Peyer's patch (tissue), 4 donors: ENCODE data around the gene BRD3. TPM values are rescaled to one million over a fixed set of nuclear protein-coding genes. Genes with fewer than 3 reads are reported as not detected.

Experiments used
- DNase-seq, 3 donors: peaks; one replicate each; pipeline ENCODE4 v3.0.0-alpha.2; 2017 to 2019
- H3K27ac ChIP-seq, 4 donors: fragments of 200-600 bp; sonication (generic); one replicate each; pipeline ENCODE4 v1.5.1; 2016 to 2019
- H3K27me3 ChIP-seq, 2 donors: fragments of 200-600 bp; sonication (generic); one replicate each; pipeline ENCODE4 v1.5.1; 2019
- H3K36me3 ChIP-seq, 3 donors: fragments of 200-600 bp; sonication (generic); one replicate each; pipeline ENCODE4 v1.5.1; 2016 to 2019
- H3K4me1 ChIP-seq, 4 donors: fragments of 200-600 bp; sonication (generic); one replicate each; pipeline ENCODE4 v1.5.1; 2016 to 2019
- H3K4me3 ChIP-seq, 4 donors: fragments of 200-600 bp; sonication (generic); 1 replicate in 3 of 4; 2 replicates in 1 of 4; pipeline ENCODE4 v1.5.1; 2016 to 2019; ENCODE audit warnings: mild to moderate bottlenecking in 1 of 4
- H3K9me3 ChIP-seq, 4 donors: fragments of 200-600 bp; sonication (generic); one replicate each; pipeline ENCODE4 v1.5.1; 2016 to 2019; ENCODE audit warnings: mild to moderate bottlenecking in 1 of 4
- POLR2A ChIP-seq, 2 donors: fragments of 450-650 bp; IDR thresholded peaks; one replicate each; pipeline ENCODE4 v1.5.1; 2017; ENCODE audit warnings: antibody characterized with exemption in 2 of 2, mild to moderate bottlenecking in 2 of 2, moderate library complexity in 2 of 2
- total RNA-seq, 4 donors: library from RNA; depleted of rRNA; stranded (reverse); fragments of >200 nt; gene quantifications; one replicate each; pipeline ENCODE4 v1.1.0, GENCODE V29; 2016
- TF ChIP-seq, protein P1 (sequence below), 6 experiments: fragments of 450-650 bp in 4 of 6; fragments of 200-600 bp in 2 of 6; sonication (generic) in 1 of 6; IDR thresholded peaks; one replicate each; pipeline ENCODE4 v1.5.1; 2017 to 2019; ENCODE audit warnings: antibody characterized with exemption in 6 of 6, mild to moderate bottlenecking in 3 of 6, moderate library complexity in 1 of 6

BRD3 gene
- total RNA-seq, 4 donors from 2014 or later = 16.3 to 57.8 (median 35.0) TPM

DNA sequence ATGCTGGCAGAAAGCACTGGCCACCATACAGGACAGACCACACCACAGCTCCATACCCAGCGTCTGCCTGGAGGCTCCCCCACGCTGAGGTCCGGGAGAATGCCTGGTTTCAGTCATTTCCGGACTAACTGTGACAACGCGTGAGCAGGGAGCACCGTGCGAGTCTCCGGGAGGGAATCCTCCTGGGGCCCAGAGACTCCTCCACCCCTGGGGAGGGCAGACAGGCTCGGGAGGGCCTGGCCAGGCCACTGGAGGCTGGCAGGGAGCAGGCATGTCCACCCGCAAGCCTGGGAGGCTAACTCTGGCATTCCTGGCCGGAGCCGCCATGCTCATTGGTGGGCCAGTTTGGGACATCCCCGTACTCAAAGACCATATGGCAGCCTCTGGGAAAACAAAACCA is 36.0 kb downstream of the BRD3 start:
- no peak overlapping the region for H3K4me3 ChIP-seq
- no peak overlapping the region for H3K27ac ChIP-seq
- TF ChIP-seq POLR2A (IDR thresholded peaks at IDR 0.05) = no peak
- TF ChIP-seq, protein P1, sequence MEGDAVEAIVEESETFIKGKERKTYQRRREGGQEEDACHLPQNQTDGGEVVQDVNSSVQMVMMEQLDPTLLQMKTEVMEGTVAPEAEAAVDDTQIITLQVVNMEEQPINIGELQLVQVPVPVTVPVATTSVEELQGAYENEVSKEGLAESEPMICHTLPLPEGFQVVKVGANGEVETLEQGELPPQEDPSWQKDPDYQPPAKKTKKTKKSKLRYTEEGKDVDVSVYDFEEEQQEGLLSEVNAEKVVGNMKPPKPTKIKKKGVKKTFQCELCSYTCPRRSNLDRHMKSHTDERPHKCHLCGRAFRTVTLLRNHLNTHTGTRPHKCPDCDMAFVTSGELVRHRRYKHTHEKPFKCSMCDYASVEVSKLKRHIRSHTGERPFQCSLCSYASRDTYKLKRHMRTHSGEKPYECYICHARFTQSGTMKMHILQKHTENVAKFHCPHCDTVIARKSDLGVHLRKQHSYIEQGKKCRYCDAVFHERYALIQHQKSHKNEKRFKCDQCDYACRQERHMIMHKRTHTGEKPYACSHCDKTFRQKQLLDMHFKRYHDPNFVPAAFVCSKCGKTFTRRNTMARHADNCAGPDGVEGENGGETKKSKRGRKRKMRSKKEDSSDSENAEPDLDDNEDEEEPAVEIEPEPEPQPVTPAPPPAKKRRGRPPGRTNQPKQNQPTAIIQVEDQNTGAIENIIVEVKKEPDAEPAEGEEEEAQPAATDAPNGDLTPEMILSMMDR (IDR thresholded peaks at IDR 0.05) = no peak
- no peaks in the 10 kb centered on the region for H3K27me3 ChIP-seq
- no peaks in the 10 kb centered on the region for H3K4me1 ChIP-seq
- no peak for DNase-seq
- peaks cover 0 to 66% (median 0%) of the 10 kb centered on the region in 3 donors for H3K36me3 ChIP-seq
- H3K9me3 ChIP-seq = no peaks in the 10 kb centered on the region

DNA sequence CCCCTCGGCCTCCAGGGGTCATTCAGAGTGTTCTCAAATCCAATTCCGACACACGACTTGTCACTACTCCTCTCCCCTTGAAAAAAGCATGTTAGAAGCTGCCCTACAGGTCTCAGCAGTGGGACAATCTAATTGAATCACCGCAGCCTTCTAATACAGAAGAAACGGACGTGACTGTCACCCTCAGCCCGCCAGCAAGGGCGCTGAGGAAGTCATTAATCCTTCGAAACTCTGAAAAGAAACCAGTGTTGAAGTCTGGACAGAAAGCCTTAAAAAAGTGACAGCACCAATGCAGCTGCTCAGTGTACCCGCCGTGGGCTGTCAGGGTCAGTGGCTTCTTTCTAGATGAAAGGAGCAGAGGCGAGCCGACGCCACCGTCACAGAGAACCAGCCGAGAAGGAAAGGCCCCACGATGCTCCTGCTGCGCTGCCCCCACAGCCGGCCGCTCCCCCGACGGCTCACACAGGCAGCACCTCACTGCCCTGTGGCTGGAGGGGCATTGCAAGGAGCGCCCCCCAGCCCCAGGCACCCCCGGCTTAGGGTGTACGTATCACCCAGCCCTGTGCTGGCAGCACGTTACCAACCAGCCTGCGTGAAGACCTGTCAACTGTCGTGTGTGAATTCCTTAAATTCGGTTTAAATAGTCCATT is 36.9 kb downstream of the BRD3 start:
- DNase-seq = no peak
- H3K36me3 ChIP-seq = peaks cover 0 to 60% (median 0%) of the 10 kb centered on the region in 3 donors
- peaks cover 0 to 5% (median 5%) of the 10 kb centered on the region in 4 donors for H3K4me1 ChIP-seq
- H3K27ac ChIP-seq = no peak overlapping the region
- no peaks in the 10 kb centered on the region for H3K27me3 ChIP-seq
- H3K9me3 ChIP-seq = no peaks in the 10 kb centered on the region
- H3K4me3 ChIP-seq = no peak overlapping the region
- TF ChIP-seq, protein P1 (IDR thresholded peaks at IDR 0.05) = no peak
- no peak for TF ChIP-seq POLR2A (IDR thresholded peaks at IDR 0.05)

DNA sequence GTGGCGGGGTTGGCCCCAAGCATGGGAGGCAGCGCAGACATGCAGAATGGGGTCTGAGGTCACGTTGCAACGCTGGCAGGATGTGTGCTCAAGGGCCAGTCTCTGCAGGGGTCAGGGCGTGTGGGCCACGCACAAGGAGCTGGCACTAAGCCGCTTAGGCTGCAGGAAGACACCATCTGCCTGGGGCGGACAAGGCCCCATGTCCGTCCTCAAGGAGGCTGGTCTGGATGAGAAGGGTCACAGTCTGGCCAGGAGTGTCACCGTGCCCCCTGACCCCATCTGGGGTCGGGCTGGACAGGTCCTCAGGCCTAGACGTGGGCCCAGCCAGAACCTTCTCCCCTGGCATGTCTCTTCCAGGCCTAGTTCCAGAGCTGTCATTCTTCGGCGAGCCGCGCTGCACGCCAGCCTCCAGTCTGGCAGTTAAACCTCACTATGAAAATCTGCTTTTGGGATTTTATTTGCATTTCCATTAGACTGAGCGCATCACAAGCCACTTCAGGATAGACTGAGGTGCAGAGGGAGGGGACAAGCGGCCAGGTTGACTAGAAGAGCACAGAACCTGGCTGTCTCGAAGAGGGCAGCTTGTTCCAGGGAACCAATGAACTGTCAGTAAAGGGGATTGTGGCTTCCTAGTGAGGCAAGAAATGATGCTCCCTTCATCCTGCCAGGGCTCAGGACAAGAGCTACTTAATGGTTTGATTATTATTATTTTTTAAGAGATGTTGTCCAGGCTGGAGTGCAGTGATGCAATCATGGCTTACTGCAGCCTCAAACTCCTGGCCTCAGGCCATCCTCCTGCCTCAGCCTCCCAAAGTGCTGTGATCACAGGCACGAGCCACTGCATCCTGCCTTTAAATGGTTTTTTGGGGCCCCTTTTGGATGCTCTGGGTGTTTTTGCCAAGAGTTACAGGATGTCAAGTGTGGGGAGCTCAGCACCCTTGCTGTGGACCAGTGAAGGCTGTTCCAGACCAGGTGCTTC is 38.3 kb downstream of the BRD3 start:
- H3K4me1 ChIP-seq = peaks cover 0 to 11% (median 8%) of the 10 kb centered on the region in 4 donors
- H3K27ac ChIP-seq = no peak overlapping the region
- TF ChIP-seq POLR2A (IDR thresholded peaks at IDR 0.05) = no peak
- TF ChIP-seq, protein P1 (IDR thresholded peaks at IDR 0.05) = no peak
- H3K27me3 ChIP-seq = no peaks in the 10 kb centered on the region
- H3K9me3 ChIP-seq = no peaks in the 10 kb centered on the region
- DNase-seq = no peak
- peaks cover 0 to 46% (median 0%) of the 10 kb centered on the region in 3 donors for H3K36me3 ChIP-seq
- no peak overlapping the region for H3K4me3 ChIP-seq

DNA sequence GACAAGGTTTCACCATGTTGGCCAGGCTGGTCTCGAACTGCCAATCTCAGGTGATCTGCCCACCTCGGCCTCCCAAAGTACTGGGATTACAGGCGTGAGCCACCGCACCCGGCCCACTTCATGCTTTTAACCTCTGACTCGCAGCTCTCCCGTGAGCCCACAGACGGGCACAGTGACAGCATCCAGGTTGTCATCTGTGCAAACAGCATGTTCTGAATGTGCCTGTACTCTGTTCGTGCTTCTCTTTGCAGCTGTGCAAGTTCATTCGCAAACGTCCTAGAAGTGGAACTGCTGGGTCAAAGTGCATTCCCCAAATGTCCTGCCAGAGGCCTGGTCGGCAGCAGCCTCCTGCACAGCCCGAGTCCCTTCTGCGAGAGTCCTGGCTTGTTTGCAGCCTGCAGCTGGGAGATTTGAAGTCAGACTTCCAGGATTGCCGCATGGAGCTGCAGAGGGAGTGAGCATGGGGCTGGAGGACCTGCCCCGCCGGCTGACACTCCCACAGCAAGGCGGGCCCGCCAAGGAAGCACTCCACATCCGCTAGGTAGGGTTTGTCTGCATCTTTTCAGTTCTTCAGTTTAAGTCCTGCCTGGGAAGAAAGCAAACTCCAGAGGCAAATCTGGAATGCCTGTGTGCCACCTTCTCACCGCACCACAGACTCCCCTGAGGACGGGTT is 39.1 kb downstream of the BRD3 start:
- H3K4me3 ChIP-seq = no peak overlapping the region
- H3K4me1 ChIP-seq = peaks cover 0 to 11% (median 8%) of the 10 kb centered on the region in 4 donors
- H3K9me3 ChIP-seq = no peaks in the 10 kb centered on the region
- no peaks in the 10 kb centered on the region for H3K27me3 ChIP-seq
- no peak for DNase-seq
- H3K27ac ChIP-seq = no peak overlapping the region
- peaks cover 0 to 38% (median 0%) of the 10 kb centered on the region in 3 donors for H3K36me3 ChIP-seq
- TF ChIP-seq, protein P1 (IDR thresholded peaks at IDR 0.05) = no peak
- no peak for TF ChIP-seq POLR2A (IDR thresholded peaks at IDR 0.05)

DNA sequence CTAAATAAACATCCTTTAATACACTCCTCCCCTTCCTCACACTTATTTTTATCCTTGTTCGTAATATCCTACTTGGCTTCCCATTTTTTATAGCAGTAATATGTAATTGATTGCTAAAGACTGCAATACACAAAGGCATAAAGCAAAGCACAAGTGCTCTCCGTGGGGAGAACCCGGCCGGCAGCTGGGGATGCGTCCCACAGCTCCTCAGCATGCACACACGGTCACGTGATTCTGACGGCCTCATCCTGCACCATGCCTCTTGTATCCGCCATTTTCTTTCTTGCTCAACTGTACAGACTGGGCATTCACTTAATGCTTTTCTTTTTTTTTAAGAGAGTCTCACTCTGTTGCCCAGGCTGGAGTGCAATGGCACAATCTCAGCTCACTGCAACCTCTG is 39.8 kb downstream of the BRD3 start:
- Histone ChIP-seq H3K4me3 (no peak overlapping the region), H3K9me3 (no peaks in the 10 kb centered on the region), H3K27ac (no peak overlapping the region), H3K4me1 (peaks cover 0 to 11% (median 8%) of the 10 kb centered on the region in 4 donors), H3K36me3 (peaks cover 0 to 31% (median 0%) of the 10 kb centered on the region in 3 donors), H3K27me3 (no peaks in the 10 kb centered on the region)
- no peak for DNase-seq
- TF ChIP-seq POLR2A (IDR thresholded peaks at IDR 0.05) = no peak
- TF ChIP-seq, protein P1 (IDR thresholded peaks at IDR 0.05) = no peak
